Measurements from ENCODE around the gene PSAPL1. TPM values are rescaled to one million over a fixed set of nuclear protein-coding genes. Genes with fewer than 3 reads are reported as not detected.

Gene PSAPL1
- total RNA-seq, 1 experiment from 2014 or later: not detected

DNA sequence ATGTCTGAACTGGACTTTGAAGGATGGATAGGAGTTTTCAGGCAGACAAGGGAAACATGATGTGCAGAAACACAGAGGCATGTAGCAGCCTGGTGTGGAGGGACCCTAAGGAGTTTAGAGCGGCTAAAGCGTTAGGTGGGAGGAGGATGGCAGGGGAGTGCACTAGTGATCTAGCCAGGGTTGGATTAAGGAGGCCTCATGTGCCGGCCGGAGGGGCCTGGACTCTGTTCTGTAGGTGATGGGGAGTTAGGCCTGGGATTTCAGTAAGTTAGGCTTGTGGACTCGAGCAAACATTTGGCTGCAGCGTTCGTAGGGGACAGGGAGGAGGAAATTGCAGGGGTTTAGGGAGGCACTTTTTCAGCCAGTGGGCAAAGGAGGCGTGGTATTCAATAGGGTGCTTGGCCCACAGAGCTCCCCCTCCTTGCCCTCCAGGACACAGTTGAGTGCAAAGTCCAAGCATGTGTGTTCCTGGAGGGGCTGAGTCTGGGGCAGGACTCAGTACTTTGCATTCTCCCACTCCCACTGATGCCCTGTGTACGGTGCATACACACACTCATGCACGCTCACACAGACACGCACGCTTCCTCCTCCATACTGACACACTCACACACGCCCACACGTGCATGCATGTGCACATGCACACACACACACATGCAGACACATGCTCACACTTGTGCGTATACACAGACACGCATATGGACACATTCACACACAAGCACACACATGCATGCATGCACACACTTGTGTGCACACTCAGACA lies 18.6 kb downstream of the PSAPL1 start:
- no peaks in the 10 kb centered on the region for H3K9me3 ChIP-seq (ENCODE audit: control insufficient read depth, insufficient read depth, low read depth, low read length)
- TF ChIP-seq POLR2AphosphoS5 (IDR thresholded peaks at IDR 0.05; ENCODE audit: low read depth, low read length) (no peak), SIN3A (IDR thresholded peaks at IDR 0.05; ENCODE audit: borderline replicate concordance, insufficient read depth, low read depth, low read length) (no peak), TCF7L2 (IDR thresholded peaks at IDR 0.05; ENCODE audit: low read depth, low read length) (no peak)
- TF ChIP-seq, protein P1, sequence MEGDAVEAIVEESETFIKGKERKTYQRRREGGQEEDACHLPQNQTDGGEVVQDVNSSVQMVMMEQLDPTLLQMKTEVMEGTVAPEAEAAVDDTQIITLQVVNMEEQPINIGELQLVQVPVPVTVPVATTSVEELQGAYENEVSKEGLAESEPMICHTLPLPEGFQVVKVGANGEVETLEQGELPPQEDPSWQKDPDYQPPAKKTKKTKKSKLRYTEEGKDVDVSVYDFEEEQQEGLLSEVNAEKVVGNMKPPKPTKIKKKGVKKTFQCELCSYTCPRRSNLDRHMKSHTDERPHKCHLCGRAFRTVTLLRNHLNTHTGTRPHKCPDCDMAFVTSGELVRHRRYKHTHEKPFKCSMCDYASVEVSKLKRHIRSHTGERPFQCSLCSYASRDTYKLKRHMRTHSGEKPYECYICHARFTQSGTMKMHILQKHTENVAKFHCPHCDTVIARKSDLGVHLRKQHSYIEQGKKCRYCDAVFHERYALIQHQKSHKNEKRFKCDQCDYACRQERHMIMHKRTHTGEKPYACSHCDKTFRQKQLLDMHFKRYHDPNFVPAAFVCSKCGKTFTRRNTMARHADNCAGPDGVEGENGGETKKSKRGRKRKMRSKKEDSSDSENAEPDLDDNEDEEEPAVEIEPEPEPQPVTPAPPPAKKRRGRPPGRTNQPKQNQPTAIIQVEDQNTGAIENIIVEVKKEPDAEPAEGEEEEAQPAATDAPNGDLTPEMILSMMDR (IDR thresholded peaks at IDR 0.05): no peak
- TF ChIP-seq, protein P2, sequence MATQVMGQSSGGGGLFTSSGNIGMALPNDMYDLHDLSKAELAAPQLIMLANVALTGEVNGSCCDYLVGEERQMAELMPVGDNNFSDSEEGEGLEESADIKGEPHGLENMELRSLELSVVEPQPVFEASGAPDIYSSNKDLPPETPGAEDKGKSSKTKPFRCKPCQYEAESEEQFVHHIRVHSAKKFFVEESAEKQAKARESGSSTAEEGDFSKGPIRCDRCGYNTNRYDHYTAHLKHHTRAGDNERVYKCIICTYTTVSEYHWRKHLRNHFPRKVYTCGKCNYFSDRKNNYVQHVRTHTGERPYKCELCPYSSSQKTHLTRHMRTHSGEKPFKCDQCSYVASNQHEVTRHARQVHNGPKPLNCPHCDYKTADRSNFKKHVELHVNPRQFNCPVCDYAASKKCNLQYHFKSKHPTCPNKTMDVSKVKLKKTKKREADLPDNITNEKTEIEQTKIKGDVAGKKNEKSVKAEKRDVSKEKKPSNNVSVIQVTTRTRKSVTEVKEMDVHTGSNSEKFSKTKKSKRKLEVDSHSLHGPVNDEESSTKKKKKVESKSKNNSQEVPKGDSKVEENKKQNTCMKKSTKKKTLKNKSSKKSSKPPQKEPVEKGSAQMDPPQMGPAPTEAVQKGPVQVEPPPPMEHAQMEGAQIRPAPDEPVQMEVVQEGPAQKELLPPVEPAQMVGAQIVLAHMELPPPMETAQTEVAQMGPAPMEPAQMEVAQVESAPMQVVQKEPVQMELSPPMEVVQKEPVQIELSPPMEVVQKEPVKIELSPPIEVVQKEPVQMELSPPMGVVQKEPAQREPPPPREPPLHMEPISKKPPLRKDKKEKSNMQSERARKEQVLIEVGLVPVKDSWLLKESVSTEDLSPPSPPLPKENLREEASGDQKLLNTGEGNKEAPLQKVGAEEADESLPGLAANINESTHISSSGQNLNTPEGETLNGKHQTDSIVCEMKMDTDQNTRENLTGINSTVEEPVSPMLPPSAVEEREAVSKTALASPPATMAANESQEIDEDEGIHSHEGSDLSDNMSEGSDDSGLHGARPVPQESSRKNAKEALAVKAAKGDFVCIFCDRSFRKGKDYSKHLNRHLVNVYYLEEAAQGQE (IDR thresholded peaks at IDR 0.05; ENCODE audit: insufficient read depth in 1 of 2, low read depth in 2 of 2, low read length in 1 of 2): no peak
- intact Hi-C loops (cut with micrococcal nuclease; ENCODE audit: unreplicated experiment): no loop called here
- no peaks in the 10 kb centered on the region for H3K4me1 ChIP-seq (ENCODE audit: control insufficient read depth, insufficient read depth, low read length)
- no peak for DNase-seq (ENCODE audit: low read depth, low spot score)
- CTCF ChIA-PET: no interaction called here
- H3K36me3 ChIP-seq (ENCODE audit: control insufficient read depth, insufficient read depth, low read length): no peaks in the 10 kb centered on the region
- BruUV-seq (replicated peaks): no TSS peak
- no peak for ATAC-seq
- H3K4me3 ChIP-seq (ENCODE audit: low read depth in 2 of 2, low read length in 2 of 2): no peak overlapping the region
- in situ Hi-C loops (cut with HindIII; ENCODE audit: low pct_unique_long_range_greater_than_20kb, low sequenced_read_pairs): no loop called here
- H3K27ac ChIP-seq (ENCODE audit: low read length): no peak overlapping the region
- POLR2A ChIA-PET: no interaction called here
- no peaks in the 10 kb centered on the region for H3K27me3 ChIP-seq (ENCODE audit: control insufficient read depth, insufficient read depth, low read length)

DNA sequence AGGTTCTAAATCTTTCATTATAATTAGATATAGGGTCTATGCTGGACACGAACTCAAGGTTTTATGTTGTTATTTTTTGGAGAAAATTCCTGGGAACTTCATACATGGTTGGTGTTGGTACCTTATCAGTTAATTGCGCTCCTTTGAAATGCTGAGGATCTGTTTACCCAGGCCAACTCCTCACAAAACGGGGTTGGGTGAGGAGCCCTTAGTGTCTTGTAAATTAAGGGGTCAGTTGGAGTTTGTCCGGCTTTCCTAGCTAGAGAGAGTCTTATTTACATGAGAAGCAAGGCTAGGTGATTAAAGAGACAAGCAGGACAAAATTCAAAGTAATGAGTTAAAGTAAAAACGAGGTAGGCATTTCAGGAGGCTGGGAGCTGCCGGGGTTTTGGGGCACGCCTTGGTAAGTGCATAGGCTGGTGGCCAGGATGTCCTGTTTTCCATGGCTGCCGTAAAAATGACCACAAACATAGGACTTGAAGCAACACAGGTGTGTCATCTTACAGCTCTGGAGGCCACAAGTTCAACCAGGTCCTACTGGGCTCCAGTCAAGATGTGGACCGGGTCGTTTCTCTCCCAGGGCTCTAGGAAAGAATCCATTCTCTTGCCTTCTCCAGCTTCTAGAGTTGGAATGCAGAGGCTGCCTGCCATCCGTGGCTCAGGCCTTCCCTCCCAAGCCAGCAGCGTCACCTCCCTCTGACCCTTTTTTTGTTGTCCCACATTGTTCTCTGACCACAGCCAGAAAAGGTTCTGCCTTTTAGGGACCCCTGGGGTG lies 19.8 kb downstream of the PSAPL1 start:
- Histone ChIP-seq H3K27ac (ENCODE audit: low read length) (no peak overlapping the region), H3K36me3 (ENCODE audit: control insufficient read depth, insufficient read depth, low read length) (no peaks in the 10 kb centered on the region), H3K9me3 (ENCODE audit: control insufficient read depth, insufficient read depth, low read depth, low read length) (no peaks in the 10 kb centered on the region), H3K4me3 (ENCODE audit: low read depth in 2 of 2, low read length in 2 of 2) (no peak overlapping the region), H3K27me3 (ENCODE audit: control insufficient read depth, insufficient read depth, low read length) (no peaks in the 10 kb centered on the region), H3K4me1 (ENCODE audit: control insufficient read depth, insufficient read depth, low read length) (no peaks in the 10 kb centered on the region)
- TF ChIP-seq, protein P2 (IDR thresholded peaks at IDR 0.05; ENCODE audit: insufficient read depth in 1 of 2, low read depth in 2 of 2, low read length in 1 of 2): no peak
- TF ChIP-seq POLR2AphosphoS5 (IDR thresholded peaks at IDR 0.05; ENCODE audit: low read depth, low read length) (no peak), TCF7L2 (IDR thresholded peaks at IDR 0.05; ENCODE audit: low read depth, low read length) (no peak), SIN3A (IDR thresholded peaks at IDR 0.05; ENCODE audit: borderline replicate concordance, insufficient read depth, low read depth, low read length) (no peak)
- TF ChIP-seq, protein P1 (IDR thresholded peaks at IDR 0.05): no peak
- POLR2A ChIA-PET: no interaction called here
- DNase-seq (ENCODE audit: low read depth, low spot score) (no peak), ATAC-seq (no peak)
- intact Hi-C loops (cut with micrococcal nuclease; ENCODE audit: unreplicated experiment) (no loop called here), in situ Hi-C loops (cut with HindIII; ENCODE audit: low pct_unique_long_range_greater_than_20kb, low sequenced_read_pairs) (no loop called here)
- CTCF ChIA-PET: no interaction called here
- BruUV-seq (replicated peaks): no TSS peak
